ENCODE results near the gene DUSP28.

DUSP28 gene

DNA sequence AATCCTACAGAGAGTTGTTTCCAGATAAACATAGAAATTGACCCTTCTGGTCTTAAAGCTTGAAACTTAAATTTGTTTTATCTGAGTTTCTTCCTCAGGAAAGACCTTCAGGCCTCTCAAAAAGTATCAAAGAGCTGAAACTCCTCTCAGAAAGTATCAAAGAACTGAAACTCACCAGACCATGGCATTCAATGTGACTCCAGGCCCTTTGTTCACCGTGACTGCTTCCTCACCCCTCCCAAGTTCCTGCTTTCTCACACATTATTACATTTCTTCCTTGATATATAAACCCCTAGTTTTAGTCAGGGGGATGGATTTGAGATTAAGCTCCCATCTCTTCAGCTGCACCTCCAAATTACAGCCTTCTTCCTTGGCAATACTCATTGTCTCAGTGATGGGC, 8.3 kb upstream of the DUSP28 start:
- WGBS, 2 experiments (ENCODE audit: insufficient coverage in 2 of 2), result 0% methylated on average over 1 of the region's 1 CpG; no CpG with 5 or more reads in 1 of the 2 experiments
- Histone ChIP-seq H3K9me3 (ENCODE audit: control insufficient read depth, low read length) (peaks cover 14% of the 10 kb centered on the region), H3K4me3 (ENCODE audit: extremely low read depth, insufficient read depth, low read length, poor library complexity, severe bottlenecking) (no peak overlapping the region), H3K36me3 (ENCODE audit: control insufficient read depth, insufficient read depth, low read length) (peaks cover 30% of the 10 kb centered on the region), H3K27ac (ENCODE audit: low read depth, low read length, severe bottlenecking) (no peak overlapping the region), H3K4me1 (ENCODE audit: control insufficient read depth, insufficient read depth, low read length, poor library complexity, severe bottlenecking) (no peaks in the 10 kb centered on the region)

DNA sequence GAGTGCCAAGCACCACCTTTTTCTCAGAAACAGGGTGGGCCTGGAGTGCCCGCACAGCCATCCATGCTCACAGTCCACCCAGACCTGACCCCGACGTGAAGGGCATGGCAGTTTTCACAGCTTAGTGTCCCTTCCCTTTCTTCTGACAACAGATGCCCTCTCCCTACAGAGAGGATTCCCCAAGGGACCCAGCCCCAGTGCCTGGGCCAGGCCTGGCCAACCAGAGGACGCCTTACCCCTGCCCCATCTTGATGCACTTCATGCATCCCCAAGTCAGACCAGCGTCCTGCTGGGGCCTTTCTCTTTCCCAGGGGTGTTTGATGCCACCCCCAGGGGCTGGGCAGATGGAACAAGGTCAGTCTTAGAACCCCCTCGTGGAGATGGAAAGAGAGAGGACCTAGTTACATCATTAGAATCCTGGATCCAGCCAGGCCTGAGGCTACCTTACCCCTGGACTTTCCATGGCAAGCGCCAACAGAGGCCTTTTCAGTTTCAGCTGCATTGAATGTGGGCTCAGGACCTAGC, 6.1 kb upstream of the DUSP28 start:
- peaks cover 4% of the 10 kb centered on the region for H3K4me1 ChIP-seq (ENCODE audit: control insufficient read depth, insufficient read depth, low read length, poor library complexity, severe bottlenecking)
- peaks cover 35% of the 10 kb centered on the region for H3K36me3 ChIP-seq (ENCODE audit: control insufficient read depth, insufficient read depth, low read length)
- H3K27ac ChIP-seq (ENCODE audit: low read depth, low read length, severe bottlenecking), result no peak overlapping the region
- H3K4me3 ChIP-seq (ENCODE audit: extremely low read depth, insufficient read depth, low read length, poor library complexity, severe bottlenecking), result no peak overlapping the region
- H3K9me3 ChIP-seq (ENCODE audit: control insufficient read depth, low read length), result peaks cover 14% of the 10 kb centered on the region
- WGBS, 2 experiments (ENCODE audit: insufficient coverage in 2 of 2), result 94 to 100% methylated on average over 5 to 7 of the region's 7 CpGs

DNA sequence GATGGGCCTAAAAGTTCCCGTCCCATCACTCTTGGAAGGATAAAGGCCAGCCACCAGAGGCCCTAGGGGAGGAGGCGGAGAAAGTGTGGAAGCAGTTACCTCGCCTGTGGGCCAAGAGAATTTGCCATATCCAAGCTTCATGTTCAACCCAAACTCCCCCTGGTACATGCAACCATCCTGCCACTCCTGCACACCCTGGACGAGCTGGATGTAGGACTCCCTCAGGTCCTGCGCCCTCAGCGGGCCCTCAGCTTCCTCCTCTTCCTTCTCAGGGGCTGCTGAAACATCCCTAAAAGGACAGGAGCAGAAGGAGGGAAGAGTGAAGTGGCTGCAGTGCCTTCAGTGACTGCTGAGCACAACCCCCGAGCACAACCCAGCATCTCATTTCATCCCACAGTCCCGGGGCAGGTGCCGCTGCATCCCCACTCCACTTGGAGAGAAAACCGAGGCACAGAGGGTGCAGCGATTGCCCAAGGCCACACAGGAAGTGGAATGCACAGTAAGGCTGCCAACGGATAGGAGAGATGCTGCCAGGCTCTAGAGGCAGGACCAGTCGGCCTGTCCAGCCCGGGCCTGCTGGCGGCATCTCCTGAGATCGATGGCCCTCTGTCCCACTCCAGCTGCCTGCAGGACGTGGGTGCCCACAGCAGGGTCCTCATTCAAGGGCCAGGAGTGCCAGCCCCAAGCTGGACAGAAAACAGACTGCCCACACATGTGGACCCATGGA, 5.2 kb upstream of the DUSP28 start:
- H3K27ac ChIP-seq (ENCODE audit: low read depth, low read length, severe bottlenecking), result no peak overlapping the region
- H3K36me3 ChIP-seq (ENCODE audit: control insufficient read depth, insufficient read depth, low read length), result peaks cover 35% of the 10 kb centered on the region
- WGBS, 2 experiments (ENCODE audit: insufficient coverage in 2 of 2), result 90 to 95% methylated on average over 12 to 13 of the region's 17 CpGs
- H3K4me3 ChIP-seq (ENCODE audit: extremely low read depth, insufficient read depth, low read length, poor library complexity, severe bottlenecking), result no peak overlapping the region
- peaks cover 14% of the 10 kb centered on the region for H3K9me3 ChIP-seq (ENCODE audit: control insufficient read depth, low read length)
- H3K4me1 ChIP-seq (ENCODE audit: control insufficient read depth, insufficient read depth, low read length, poor library complexity, severe bottlenecking), result peaks cover 4% of the 10 kb centered on the region

DNA sequence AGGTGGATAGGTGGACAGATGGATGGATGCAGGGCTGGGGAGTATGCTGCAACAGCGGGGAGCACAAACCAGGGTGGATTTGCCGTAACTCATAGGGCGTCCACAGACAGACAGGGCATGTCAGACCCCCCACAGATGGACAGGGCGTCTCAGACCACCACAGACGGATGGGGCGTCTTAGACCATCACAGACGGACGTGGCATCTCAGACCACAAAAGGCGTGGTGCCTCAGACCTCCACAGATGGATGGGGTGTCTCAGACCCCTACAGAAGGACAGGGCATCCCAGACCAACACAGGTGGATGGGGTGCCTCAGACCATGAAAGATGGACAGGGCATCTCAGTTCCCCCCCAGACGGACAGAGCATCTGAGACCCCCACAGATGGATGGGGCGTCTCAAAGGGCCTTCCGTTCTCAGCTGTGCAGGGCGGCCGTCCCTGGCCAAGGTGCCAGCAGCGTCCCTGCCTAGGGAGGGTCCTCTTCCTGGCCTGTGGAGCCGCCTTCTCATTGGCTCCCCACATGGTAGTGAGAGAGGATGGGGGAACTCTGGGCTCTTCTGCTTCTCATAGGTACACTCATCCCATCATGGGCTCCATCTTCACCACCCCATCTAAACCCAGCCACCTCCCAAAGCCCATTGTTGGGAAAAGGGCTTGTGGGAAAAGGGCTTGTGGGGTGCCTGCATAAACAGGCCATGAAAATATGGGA, 4.5 kb upstream of the DUSP28 start:
- Histone ChIP-seq H3K4me3 (ENCODE audit: extremely low read depth, insufficient read depth, low read length, poor library complexity, severe bottlenecking) (no peak overlapping the region), H3K9me3 (ENCODE audit: control insufficient read depth, low read length) (peaks cover 14% of the 10 kb centered on the region), H3K36me3 (ENCODE audit: control insufficient read depth, insufficient read depth, low read length) (peaks cover 34% of the 10 kb centered on the region), H3K27ac (ENCODE audit: low read depth, low read length, severe bottlenecking) (no peak overlapping the region), H3K4me1 (ENCODE audit: control insufficient read depth, insufficient read depth, low read length, poor library complexity, severe bottlenecking) (peaks cover 4% of the 10 kb centered on the region)
- WGBS, 2 experiments (ENCODE audit: insufficient coverage in 2 of 2), result 95 to 96% methylated on average over 13 to 14 of the region's 16 CpGs

DNA sequence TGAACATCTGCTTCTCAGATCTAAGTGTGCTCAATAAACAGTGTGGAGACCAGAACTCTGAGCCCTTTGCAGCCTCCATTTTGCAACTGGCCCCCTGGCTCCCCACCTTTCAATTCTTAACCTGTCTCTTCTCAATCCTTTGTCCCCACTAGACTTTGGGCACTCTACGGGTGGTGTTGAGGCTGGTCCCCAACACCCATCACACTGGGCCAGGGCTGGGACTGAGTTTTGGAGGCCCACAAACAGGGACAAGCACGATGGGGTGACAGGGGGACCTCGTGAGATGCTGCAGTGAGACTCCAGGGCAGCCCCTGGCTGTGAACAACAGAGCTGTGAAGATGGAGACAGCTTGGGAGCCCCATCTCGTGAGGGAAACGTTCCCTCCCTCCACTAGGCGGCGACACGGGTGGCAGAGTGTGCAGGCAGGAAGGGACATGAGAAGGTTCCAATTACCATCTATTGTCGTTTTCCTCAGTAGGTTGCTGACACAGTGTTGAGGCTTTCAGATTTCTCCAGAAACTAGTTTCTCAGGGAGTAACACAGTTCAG, 3.5 kb upstream of the DUSP28 start:
- Histone ChIP-seq H3K27ac (ENCODE audit: low read depth, low read length, severe bottlenecking) (no peak overlapping the region), H3K4me1 (ENCODE audit: control insufficient read depth, insufficient read depth, low read length, poor library complexity, severe bottlenecking) (peaks cover 4% of the 10 kb centered on the region), H3K4me3 (ENCODE audit: extremely low read depth, insufficient read depth, low read length, poor library complexity, severe bottlenecking) (no peak overlapping the region), H3K36me3 (ENCODE audit: control insufficient read depth, insufficient read depth, low read length) (peaks cover 27% of the 10 kb centered on the region), H3K9me3 (ENCODE audit: control insufficient read depth, low read length) (peaks cover 6% of the 10 kb centered on the region)
- 56 to 62% methylated on average over 6 to 8 of the region's 9 CpGs for WGBS, 2 experiments (ENCODE audit: insufficient coverage in 2 of 2)

DNA sequence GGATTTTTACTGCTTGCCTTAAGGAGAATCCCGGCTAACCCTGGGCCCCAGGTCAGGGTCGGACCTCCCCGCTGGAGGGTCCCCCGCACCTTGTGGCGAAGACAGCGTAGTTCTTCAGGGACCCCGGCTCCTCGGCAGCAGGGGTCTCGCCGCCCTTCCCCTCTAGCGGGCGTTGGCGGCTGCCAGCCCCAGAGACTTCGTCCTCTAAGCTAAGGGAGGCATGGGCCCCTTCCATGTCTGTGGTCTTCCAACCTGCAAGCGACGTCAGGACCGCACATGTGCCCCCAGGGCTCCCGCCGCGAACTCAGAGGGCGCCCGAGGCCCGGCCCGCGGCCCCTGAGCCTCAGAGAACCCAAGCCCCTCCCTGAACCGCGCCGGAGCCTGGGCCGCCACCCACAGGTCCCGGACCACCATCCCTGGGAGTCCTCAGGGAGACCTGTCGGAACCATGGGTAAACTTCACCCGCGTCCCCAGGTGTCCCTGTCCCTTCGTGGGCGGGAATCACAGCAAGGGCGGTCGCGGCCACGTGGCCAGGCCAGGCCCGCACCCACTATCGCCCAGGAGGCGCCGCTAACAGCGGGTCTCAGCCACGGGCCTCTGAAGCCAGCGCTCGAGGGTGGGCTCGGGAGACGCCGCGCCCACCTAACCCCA, 2.9 kb upstream of the DUSP28 start:
- Histone ChIP-seq H3K4me3 (ENCODE audit: extremely low read depth, insufficient read depth, low read length, poor library complexity, severe bottlenecking) (peak overlapping the region; percentile 32), H3K27ac (ENCODE audit: low read depth, low read length, severe bottlenecking) (no peak overlapping the region), H3K9me3 (ENCODE audit: control insufficient read depth, low read length) (no peaks in the 10 kb centered on the region), H3K36me3 (ENCODE audit: control insufficient read depth, insufficient read depth, low read length) (peaks cover 23% of the 10 kb centered on the region), H3K4me1 (ENCODE audit: control insufficient read depth, insufficient read depth, low read length, poor library complexity, severe bottlenecking) (peaks cover 4% of the 10 kb centered on the region)
- 67 to 69% methylated on average over 37 to 45 of the region's 51 CpGs for WGBS, 2 experiments (ENCODE audit: insufficient coverage in 2 of 2)

DNA sequence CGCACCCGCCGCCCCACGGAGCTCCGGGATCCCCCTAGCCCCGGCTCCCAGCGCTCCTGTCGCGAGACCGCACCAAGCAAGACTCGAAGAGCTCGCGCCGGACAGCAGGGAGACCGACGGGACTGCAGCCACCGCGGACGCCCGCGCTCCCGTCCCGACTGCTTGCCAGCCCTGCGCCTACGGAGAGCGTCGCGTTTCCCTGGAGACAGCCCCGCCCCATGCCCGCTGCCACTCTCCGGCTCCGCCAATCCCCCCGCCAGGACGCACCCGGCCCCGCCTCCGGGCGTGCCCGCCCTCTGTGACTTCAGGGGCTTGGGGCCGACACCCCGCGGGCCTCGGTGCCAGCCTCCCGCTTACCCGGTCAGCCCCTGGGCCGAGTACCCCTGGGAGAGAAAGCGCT, 2.3 kb upstream of the DUSP28 start, which contains the start of gene ANKMY1:
Gene ANKMY1, minus strand, starts transcription at position 181 of the 400 bp plus-strand sequence. CDS start 653 bp downstream, outside the sequence.
- Histone ChIP-seq H3K9me3 (ENCODE audit: control insufficient read depth, low read length) (no peaks in the 10 kb centered on the region), H3K4me1 (ENCODE audit: control insufficient read depth, insufficient read depth, low read length, poor library complexity, severe bottlenecking) (peaks cover 4% of the 10 kb centered on the region), H3K4me3 (ENCODE audit: extremely low read depth, insufficient read depth, low read length, poor library complexity, severe bottlenecking) (peak within 1 kb of the TSS; percentile 32), H3K36me3 (ENCODE audit: control insufficient read depth, insufficient read depth, low read length) (peaks cover 23% of the 10 kb centered on the region), H3K27ac (ENCODE audit: low read depth, low read length, severe bottlenecking) (no peak within 1 kb of the TSS)
- 5 to 6% methylated on average over 38 of the region's 47 CpGs for WGBS, 2 experiments (ENCODE audit: insufficient coverage in 2 of 2)

DNA sequence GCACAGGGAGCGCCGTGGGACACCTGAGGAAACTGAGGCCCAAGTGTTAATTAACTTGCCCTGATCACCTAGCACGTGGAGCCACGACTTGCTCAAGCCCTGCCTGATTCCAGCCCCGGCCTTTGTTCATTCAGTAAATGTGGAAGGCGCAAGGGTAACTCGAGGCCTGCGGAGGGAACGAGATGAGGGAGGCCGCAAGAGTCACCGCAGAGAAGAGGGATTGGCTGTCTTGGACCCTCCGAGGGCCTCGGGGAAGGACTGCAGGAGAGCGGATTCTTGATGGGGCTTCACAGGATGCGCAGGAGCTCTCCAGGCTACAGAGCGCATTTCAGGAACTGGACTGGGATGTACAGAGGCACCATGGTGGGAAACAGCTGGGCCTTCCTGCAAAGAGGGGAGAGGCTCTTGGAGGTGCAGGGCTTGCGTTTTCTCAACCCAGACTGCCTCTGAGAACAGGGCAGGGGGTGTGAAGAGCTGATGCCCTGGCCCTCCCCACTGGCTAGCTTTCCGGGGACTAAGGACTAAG, 1.9 kb upstream of the DUSP28 start:
- H3K36me3 ChIP-seq (ENCODE audit: control insufficient read depth, insufficient read depth, low read length), result peaks cover 21% of the 10 kb centered on the region
- H3K4me3 ChIP-seq (ENCODE audit: extremely low read depth, insufficient read depth, low read length, poor library complexity, severe bottlenecking), result peak overlapping the region; percentile 32
- H3K4me1 ChIP-seq (ENCODE audit: control insufficient read depth, insufficient read depth, low read length, poor library complexity, severe bottlenecking), result peaks cover 4% of the 10 kb centered on the region
- H3K27ac ChIP-seq (ENCODE audit: low read depth, low read length, severe bottlenecking), result no peak overlapping the region
- H3K9me3 ChIP-seq (ENCODE audit: control insufficient read depth, low read length), result no peaks in the 10 kb centered on the region
- WGBS, 2 experiments (ENCODE audit: insufficient coverage in 2 of 2), result 71 to 79% methylated on average over 16 to 18 of the region's 18 CpGs

DNA sequence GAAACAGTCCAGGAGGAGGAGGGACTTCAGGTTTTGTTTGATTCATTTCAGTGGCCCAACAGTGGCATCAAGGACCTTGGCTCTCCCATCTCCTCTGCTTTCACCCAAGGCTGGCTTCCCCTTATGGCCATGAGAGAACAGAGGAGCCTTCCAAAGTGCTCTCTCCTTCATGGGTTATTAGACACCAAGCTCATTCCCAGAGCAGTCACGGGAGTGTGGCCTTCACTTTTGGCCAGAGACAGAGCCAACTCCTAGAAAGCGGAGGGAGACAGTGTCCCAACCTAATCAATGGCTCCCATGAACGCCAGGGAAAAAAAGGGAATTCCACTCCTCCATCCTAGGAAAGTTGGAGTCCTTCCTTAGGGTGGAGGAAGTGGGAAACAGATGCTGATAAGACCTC, 871 bp upstream of the DUSP28 start:
- Histone ChIP-seq H3K9me3 (ENCODE audit: control insufficient read depth, low read length) (no peaks in the 10 kb centered on the region), H3K36me3 (ENCODE audit: control insufficient read depth, insufficient read depth, low read length) (peaks cover 25% of the 10 kb centered on the region), H3K4me3 (ENCODE audit: extremely low read depth, insufficient read depth, low read length, poor library complexity, severe bottlenecking) (no peak overlapping the region)

More for the DNA sequence above, 871 bp upstream of the DUSP28 start:
- peaks cover 4% of the 10 kb centered on the region for H3K4me1 ChIP-seq (ENCODE audit: control insufficient read depth, insufficient read depth, low read length, poor library complexity, severe bottlenecking)
- 86% methylated on average over 1 of the region's 3 CpGs; no CpG with 5 or more reads in 1 of the 2 experiments for WGBS, 2 experiments (ENCODE audit: insufficient coverage in 2 of 2)
- H3K27ac ChIP-seq (ENCODE audit: low read depth, low read length, severe bottlenecking), result no peak overlapping the region
